GM23338 (cell line): ENCODE data around the gene IL6R. TPM values are rescaled to one million over a fixed set of nuclear protein-coding genes. Genes with fewer than 3 reads are reported as not detected.
"Not testable (repeated sequence)": the region's sequence is repeated elsewhere in the genome, so short reads cannot be mapped to it uniquely, and the experiment has no call there.

ENCODE experiments used
- ATAC-seq: fragments of 200-7000 bp; cut with Tn5 transposase; 3 replicates; pipeline ENCODE4 v1.9.1; 2020
- DNase-seq: peaks from one replicate; pipeline ENCODE4 v3.0.0-alpha.2; 2015; ENCODE audit warnings: low spot score
- H2AFZ ChIP-seq: fragments of 200-600 bp; sonication (generic); 2 replicates; pipeline ENCODE4 v1.8.0; 2016; ENCODE audit warnings: antibody characterized with exemption, mild to moderate bottlenecking, moderate library complexity
- H3F3A ChIP-seq: fragments of 200-600 bp; sonication (generic); replicated peaks from 2 replicates; pipeline ENCODE4 v1.8.0; 2017; ENCODE audit warnings: antibody characterized with exemption, mixed run types, low read depth
- H3K27ac ChIP-seq: fragments of 200-600 bp; sonication (generic); 2 replicates; pipeline ENCODE4 v1.6.1; 2016; ENCODE audit warnings: low read depth
- H3K27me3 ChIP-seq: fragments of 200-600 bp; sonication (generic); 2 replicates; pipeline ENCODE4 v1.8.0; 2016; ENCODE audit warnings: mild to moderate bottlenecking, mixed run types, moderate library complexity; ENCODE audit not compliant: insufficient read depth
- H3K36me3 ChIP-seq: fragments of 200-600 bp; sonication (generic); 2 replicates; pipeline ENCODE4 v1.8.0; 2016; ENCODE audit warnings: mild to moderate bottlenecking; ENCODE audit not compliant: insufficient read depth
- H3K4me1 ChIP-seq: fragments of 200-600 bp; sonication (generic); 2 replicates; pipeline ENCODE4 v1.8.0; 2016; ENCODE audit warnings: mild to moderate bottlenecking, moderate library complexity; ENCODE audit not compliant: insufficient read depth
- H3K4me2 ChIP-seq: fragments of 200-600 bp; sonication (generic); 2 replicates; pipeline ENCODE4 v1.7.1; 2017; ENCODE audit warnings: mixed run types
- H3K4me3 ChIP-seq: fragments of 200-600 bp; sonication (generic); 2 replicates; pipeline ENCODE4 v1.6.1; 2016; ENCODE audit warnings: mixed run types
- H3K79me2 ChIP-seq: fragments of 200-600 bp; sonication (generic); replicated peaks from 2 replicates; pipeline ENCODE4 v1.8.0; 2017; ENCODE audit warnings: mild to moderate bottlenecking; ENCODE audit not compliant: insufficient read depth
- H3K9me2 ChIP-seq: fragments of 200-600 bp; sonication (generic); 2 replicates; pipeline ENCODE4 v1.8.0; 2017; ENCODE audit not compliant: insufficient read depth
- H4K20me1 ChIP-seq: fragments of 200-600 bp; sonication (generic); replicated peaks from 2 replicates; pipeline ENCODE4 v1.8.0; 2017; ENCODE audit warnings: mild to moderate bottlenecking; ENCODE audit not compliant: insufficient read depth
- H3K27ac Mint-ChIP-seq: 2 replicates; pipeline ENCODE4 v1.8.0; 2020; ENCODE audit warnings: inconsistent platforms, mild to moderate bottlenecking, moderate library complexity, mixed read lengths
- H3K27me3 Mint-ChIP-seq: 3 replicates; pipeline ENCODE4 v1.8.0; 2022; ENCODE audit warnings: low read depth, mild to moderate bottlenecking, moderate library complexity, mixed read lengths, inconsistent platforms; ENCODE audit not compliant: insufficient read depth, poor library complexity
- H3K36me3 Mint-ChIP-seq: 3 replicates; pipeline ENCODE4 v1.8.0; 2021; ENCODE audit warnings: low read depth, mild to moderate bottlenecking, inconsistent platforms, moderate library complexity, mixed read lengths
- H3K4me1 Mint-ChIP-seq: 3 replicates; pipeline ENCODE4 v1.8.0; 2020; ENCODE audit warnings: mild to moderate bottlenecking, inconsistent platforms, mixed read lengths
- H3K4me3 Mint-ChIP-seq: 3 replicates; pipeline ENCODE4 v1.8.0; 2021; ENCODE audit warnings: moderate library complexity, mild to moderate bottlenecking, inconsistent platforms, mixed read lengths
- H3K9me3 Mint-ChIP-seq: 3 replicates; pipeline ENCODE4 v1.8.0; 2020; ENCODE audit warnings: moderate library complexity, mild to moderate bottlenecking, inconsistent platforms, mixed read lengths
- CREB1 ChIP-seq: fragments of 250-450 bp; sonication (Bioruptor Pico); IDR thresholded peaks from 2 replicates; pipeline ENCODE4 v1.5.0; 2020; ENCODE audit warnings: low read depth, mild to moderate bottlenecking, moderate library complexity
- CTCF ChIP-seq, 2 experiments: fragments of 200-600 bp in 1 of 2; sonication (generic) in 1 of 2; conservative IDR thresholded peaks; 2 replicates each; pipeline versions ENCODE4 v1.5.1 to v1.6.1; 2016 to 2017; ENCODE audit warnings: antibody characterized with exemption in 2 of 2, low read depth in 2 of 2, mild to moderate bottlenecking in 2 of 2, moderate library complexity in 1 of 2
- ETS1 ChIP-seq: IDR thresholded peaks from 2 replicates; pipeline ENCODE4 v1.6.1; 2016; ENCODE audit warnings: antibody characterized with exemption
- EZH2 ChIP-seq: fragments of 200-600 bp; sonication (generic); IDR thresholded peaks from one replicate; pipeline ENCODE4 v1.8.0; 2017; ENCODE audit warnings: antibody characterized with exemption, mild to moderate bottlenecking, low read depth; ENCODE audit not compliant: unreplicated experiment
- EZH2phosphoT487 ChIP-seq: fragments of 200-600 bp; sonication (generic); IDR thresholded peaks from one replicate; pipeline ENCODE4 v1.8.1; 2018; ENCODE audit warnings: antibody characterized with exemption; ENCODE audit not compliant: unreplicated experiment
- JUNB ChIP-seq: IDR thresholded peaks from one replicate; pipeline ENCODE4 v1.6.1; 2016; ENCODE audit warnings: antibody characterized with exemption; ENCODE audit not compliant: unreplicated experiment
- NANOG ChIP-seq: IDR thresholded peaks from 2 replicates; pipeline ENCODE4 v1.6.1; 2016; ENCODE audit warnings: antibody characterized with exemption, borderline replicate concordance
- STAT1 ChIP-seq: IDR thresholded peaks from one replicate; pipeline ENCODE4 v1.6.1; 2016; ENCODE audit warnings: antibody characterized with exemption; ENCODE audit not compliant: unreplicated experiment
- ZNF331 ChIP-seq: fragments of 250-450 bp; sonication (Bioruptor Pico); IDR thresholded peaks from 2 replicates; pipeline ENCODE4 v1.5.0; 2020; ENCODE audit warnings: low read depth, mild to moderate bottlenecking, moderate library complexity
- polyA plus RNA-seq: library from polyadenylated mRNA; unstranded; fragments of >200 nt; fragmentation: Nextera tagmentation; extraction: Ambion mirVana; gene quantifications from 2 replicates; pipeline ENCODE4 v1.2.1, GENCODE V29; 2016
- total RNA-seq: library from RNA; depleted of rRNA; stranded (reverse); fragments of >200 nt; shearing (Covaris generic); gene quantifications from 2 replicates; pipeline ENCODE4 v1.2.3, GENCODE V29; 2014
- TF ChIP-seq, protein P1 (sequence below): IDR thresholded peaks from one replicate; pipeline ENCODE4 v1.6.1; 2018; ENCODE audit warnings: antibody characterized with exemption; ENCODE audit not compliant: unreplicated experiment

The IL6R gene
- total and polyA plus RNA-seq, 2 experiments from 2014 or later = 1.0 to 13.8 TPM

GRCh38 chr1:154361357-154361756, 43.8 kb upstream of the IL6R start (continued):
- TF ChIP-seq EZH2 = no peak
- TF ChIP-seq EZH2phosphoT487 = no peak
- no peak for TF ChIP-seq CTCF (conservative IDR thresholded peaks at IDR 0.05; ENCODE audit: low read depth in 2 of 2)
- TF ChIP-seq NANOG = no peak
- no peak for TF ChIP-seq STAT1
- TF ChIP-seq ETS1 = no peak
- no peak for TF ChIP-seq ZNF331
- TF ChIP-seq JUNB = no peak
- no peak for TF ChIP-seq CREB1 (CRISPR knock-in tag)
- TF ChIP-seq, protein P1, sequence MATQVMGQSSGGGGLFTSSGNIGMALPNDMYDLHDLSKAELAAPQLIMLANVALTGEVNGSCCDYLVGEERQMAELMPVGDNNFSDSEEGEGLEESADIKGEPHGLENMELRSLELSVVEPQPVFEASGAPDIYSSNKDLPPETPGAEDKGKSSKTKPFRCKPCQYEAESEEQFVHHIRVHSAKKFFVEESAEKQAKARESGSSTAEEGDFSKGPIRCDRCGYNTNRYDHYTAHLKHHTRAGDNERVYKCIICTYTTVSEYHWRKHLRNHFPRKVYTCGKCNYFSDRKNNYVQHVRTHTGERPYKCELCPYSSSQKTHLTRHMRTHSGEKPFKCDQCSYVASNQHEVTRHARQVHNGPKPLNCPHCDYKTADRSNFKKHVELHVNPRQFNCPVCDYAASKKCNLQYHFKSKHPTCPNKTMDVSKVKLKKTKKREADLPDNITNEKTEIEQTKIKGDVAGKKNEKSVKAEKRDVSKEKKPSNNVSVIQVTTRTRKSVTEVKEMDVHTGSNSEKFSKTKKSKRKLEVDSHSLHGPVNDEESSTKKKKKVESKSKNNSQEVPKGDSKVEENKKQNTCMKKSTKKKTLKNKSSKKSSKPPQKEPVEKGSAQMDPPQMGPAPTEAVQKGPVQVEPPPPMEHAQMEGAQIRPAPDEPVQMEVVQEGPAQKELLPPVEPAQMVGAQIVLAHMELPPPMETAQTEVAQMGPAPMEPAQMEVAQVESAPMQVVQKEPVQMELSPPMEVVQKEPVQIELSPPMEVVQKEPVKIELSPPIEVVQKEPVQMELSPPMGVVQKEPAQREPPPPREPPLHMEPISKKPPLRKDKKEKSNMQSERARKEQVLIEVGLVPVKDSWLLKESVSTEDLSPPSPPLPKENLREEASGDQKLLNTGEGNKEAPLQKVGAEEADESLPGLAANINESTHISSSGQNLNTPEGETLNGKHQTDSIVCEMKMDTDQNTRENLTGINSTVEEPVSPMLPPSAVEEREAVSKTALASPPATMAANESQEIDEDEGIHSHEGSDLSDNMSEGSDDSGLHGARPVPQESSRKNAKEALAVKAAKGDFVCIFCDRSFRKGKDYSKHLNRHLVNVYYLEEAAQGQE = no peak

GRCh38 chr1:154371436-154371835, 33.7 kb upstream of the IL6R start:
- H3K36me3 ChIP-seq = no peaks in the 10 kb centered on the region
- no peaks in the 10 kb centered on the region for H3K4me1 ChIP-seq
- H3K9me3 Mint-ChIP-seq = no peaks in the 10 kb centered on the region; the same call in 2 of the 3 replicates
- no peak overlapping the region for H2AFZ ChIP-seq
- no peaks in the 10 kb centered on the region for H3K27me3 ChIP-seq
- H3K4me3 ChIP-seq = no peak overlapping the region
- peaks cover 6% of the 10 kb centered on the region for H3K27me3 Mint-ChIP-seq
- H4K20me1 ChIP-seq = no peaks in the 10 kb centered on the region
- TF ChIP-seq, protein P1 = no peak
- no peak for TF ChIP-seq ZNF331
- no peak for TF ChIP-seq JUNB
- no peak for TF ChIP-seq STAT1
- H3K79me2 ChIP-seq = no peaks in the 10 kb centered on the region
- H3K4me1 Mint-ChIP-seq = no peaks in the 10 kb centered on the region
- no peaks in the 10 kb centered on the region for H3F3A ChIP-seq
- ATAC-seq = no peak
- no peak for DNase-seq
- H3K4me2 ChIP-seq = no peak overlapping the region
- H3K36me3 Mint-ChIP-seq = no peaks in the 10 kb centered on the region
- no peak overlapping the region for H3K27ac ChIP-seq
- no peaks in the 10 kb centered on the region for H3K9me2 ChIP-seq
- H3K27ac Mint-ChIP-seq = no peak overlapping the region
- no peak overlapping the region for H3K4me3 Mint-ChIP-seq

GRCh38 chr1:154373777-154374357, 31.3 kb upstream of the IL6R start:
- not testable (repeated sequence) for DNase-seq, H3K4me3 Mint-ChIP-seq, H3K9me2 ChIP-seq, H2AFZ ChIP-seq, ATAC-seq, H3K4me1 Mint-ChIP-seq, H3K27me3 ChIP-seq, H3K9me3 Mint-ChIP-seq, H3K27ac ChIP-seq, H3K4me3 ChIP-seq, H3K79me2 ChIP-seq, H3K4me1 ChIP-seq, H3F3A ChIP-seq, H3K36me3 Mint-ChIP-seq, H3K27ac Mint-ChIP-seq, H3K27me3 Mint-ChIP-seq, H4K20me1 ChIP-seq, H3K4me2 ChIP-seq, H3K36me3 ChIP-seq
